Stimulated activated CD8-positive, alpha-beta memory T cell treated with anti-CD3 and anti-CD28 coated beads, Interleukin-2, amount 100 ng/mL, for 1 hour (primary cell): Measurements from ENCODE around the gene PHYHIPL.

Source experiments
- DNase-seq, 2 donors: peaks; one replicate each; pipeline ENCODE4 v3.0.0-alpha.2; 2020; ENCODE audit warnings: low read depth in 2 of 2

The PHYHIPL gene

DNA sequence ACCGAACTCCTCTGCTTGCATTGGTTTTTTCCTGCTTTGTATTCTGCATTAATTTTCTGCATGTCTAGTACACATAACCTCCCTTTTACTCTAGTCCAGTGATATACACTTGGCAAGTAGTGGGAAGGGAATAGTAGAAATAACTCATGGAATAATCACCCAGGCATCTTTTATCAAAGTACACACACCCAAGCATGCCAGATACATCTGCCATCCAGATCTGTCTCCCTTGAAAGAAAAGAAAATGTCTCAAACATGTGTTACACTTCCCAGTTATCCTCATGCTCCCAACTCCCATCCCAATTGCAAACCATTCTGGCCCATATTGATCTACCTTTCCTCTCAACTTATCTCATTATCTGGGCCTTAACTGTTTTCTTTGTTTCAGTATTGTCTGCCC is 79.0 kb downstream of the PHYHIPL start:
- no peak for DNase-seq

DNA sequence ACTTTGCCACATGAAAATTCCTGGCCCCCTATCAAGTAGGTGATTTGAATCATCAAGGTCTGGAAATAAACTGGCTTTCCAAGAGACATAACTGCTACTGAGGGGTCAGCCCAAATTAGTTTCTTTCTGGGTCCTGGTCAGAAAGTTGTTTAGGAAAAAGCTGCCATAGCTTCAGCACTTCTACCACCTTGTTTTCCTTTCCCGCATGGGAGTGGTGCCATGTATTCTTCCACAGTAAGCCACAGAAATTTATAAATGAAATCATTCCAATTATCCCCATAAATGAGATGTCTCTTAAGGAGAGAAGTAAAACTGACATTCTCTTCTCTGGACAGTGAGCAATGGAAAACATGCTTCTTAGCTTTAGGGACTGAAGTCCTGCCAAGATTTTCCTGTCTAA is 80.8 kb downstream of the PHYHIPL start:
- no peak for DNase-seq

DNA sequence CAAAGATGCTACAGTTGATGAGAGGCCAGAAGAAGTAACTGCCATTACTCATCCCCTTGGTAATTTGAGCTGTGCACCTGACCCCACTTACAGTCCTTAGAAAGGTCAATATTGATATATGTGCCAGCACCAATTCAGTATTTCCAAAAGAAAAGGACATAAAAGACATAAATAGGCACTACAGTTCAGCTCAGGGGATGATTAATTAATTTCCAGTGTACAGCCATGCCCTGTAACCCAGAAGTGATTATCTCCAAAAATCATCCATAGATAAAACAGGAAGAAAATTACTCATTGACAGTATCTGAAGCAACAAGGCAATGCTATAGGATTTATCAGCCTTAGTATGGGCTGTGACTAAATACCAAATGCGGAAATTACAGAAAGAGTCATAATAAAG is 82.4 kb downstream of the PHYHIPL start:
- no peak for DNase-seq

DNA sequence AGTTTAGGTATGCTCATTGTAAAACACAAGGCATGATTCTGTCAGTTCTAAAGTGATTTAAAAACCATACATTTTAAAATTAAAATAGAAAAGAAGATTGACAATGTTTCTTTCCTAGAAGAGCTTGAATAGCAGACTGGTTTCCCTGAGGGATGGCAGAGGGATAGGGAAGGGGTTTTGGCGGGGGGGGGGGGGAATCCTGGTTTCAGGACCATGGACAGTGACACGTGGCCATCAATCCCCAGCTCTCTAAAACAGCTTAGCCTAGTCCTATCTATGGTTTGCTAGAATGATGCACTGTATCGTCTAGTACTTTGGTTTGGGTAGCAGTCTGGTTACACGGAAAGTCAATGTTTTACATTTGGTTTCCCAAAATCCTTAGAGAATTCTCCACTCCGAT is 88.7 kb downstream of the PHYHIPL start:
- no peak for DNase-seq

DNA sequence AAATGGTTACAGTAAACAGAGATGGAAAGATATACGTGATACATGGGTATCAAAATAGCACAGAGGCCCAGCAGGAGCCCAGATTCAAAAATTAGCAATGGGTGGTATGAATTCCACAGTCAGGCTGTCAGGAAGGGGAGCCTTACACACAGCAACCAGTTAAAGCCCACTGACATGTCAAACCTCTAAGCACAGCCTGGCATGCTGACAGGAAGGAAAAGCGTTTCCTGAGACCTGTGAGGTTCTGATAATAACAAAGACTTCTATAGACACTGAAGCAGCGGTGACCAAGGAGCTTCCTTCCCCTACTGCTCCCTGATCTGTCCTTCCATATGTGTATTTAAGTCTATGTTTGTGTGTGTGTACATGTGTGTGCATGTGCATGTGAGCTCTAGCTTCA is 89.9 kb downstream of the PHYHIPL start:
- no peak for DNase-seq

DNA sequence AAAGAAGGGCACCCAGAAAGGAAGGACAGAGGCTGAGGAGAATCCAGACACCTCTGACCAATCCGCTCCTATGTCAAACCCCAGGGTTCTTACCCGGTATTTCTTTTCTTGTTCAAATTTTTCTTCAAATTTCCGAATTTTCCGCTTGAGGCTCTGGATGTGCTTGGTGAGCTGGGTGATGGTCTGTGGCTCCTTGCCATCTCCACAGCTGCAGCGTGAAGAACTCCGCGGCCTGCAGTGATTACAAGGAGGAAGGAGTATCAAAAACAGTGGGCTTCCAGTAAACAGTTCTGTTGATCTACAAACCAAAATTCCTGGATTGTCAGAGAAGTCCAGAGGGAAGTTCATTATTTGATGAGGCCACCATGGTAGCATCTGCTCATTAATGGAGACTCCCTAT is 92.0 kb downstream of the PHYHIPL start:
- no peak for DNase-seq

DNA sequence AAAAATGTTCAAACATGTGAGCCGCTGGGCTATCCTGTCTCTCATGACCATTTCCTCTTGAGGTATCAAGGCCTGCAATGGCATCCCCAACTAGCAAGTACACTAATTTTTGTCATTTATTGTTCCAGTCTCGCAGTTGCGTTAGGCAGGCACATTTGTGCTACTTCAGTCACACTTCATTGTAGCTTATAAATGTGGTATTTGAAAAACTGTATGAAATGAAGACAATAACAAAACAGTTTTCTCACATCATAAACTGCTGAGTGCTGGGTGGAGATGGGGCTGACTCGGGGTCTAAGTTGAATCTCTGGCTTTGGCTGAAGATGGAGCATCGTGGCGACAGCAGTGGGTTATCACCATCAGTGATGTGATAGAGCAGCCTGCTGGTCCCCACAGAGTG is 93.2 kb downstream of the PHYHIPL start:
- DNase-seq: no peak

DNA sequence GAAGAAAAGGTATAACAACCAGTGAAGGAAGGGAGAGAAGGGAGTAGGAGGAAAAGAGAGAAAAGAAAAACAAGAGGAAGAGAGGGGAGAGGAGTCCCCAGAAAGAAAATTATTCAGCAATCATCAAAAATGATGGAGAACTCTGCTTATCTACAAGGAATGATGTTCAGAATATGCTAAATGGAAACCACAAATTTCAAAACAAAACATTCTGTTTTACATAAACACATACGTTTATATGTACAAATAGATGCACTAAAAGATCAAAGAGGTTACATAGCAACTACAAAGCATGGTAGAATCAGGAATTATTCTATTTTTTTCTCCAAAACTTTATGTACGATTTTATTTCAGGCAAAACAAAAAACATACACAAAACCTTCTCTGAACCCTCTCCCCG is 94.0 kb downstream of the PHYHIPL start:
- no peak for DNase-seq

DNA sequence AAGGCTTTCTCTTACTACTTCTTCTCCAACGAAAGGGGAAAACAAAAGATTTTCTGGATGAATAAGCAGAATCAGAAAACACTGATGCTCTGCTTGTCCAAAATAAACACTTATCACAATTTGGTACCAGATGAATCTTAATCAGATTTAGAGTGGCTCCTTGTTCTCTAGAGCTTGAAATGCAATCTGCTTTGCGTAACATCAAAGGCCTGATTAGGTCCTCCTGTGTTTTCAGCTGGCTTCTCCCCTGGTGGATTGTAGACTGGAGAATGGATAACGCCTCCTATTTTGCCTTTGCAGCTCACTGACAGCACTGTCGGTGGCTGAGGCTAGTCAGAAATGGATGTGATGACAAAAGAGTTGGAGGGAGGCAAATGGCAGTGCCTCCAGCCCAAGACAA is 94.7 kb downstream of the PHYHIPL start:
- no peak for DNase-seq

DNA sequence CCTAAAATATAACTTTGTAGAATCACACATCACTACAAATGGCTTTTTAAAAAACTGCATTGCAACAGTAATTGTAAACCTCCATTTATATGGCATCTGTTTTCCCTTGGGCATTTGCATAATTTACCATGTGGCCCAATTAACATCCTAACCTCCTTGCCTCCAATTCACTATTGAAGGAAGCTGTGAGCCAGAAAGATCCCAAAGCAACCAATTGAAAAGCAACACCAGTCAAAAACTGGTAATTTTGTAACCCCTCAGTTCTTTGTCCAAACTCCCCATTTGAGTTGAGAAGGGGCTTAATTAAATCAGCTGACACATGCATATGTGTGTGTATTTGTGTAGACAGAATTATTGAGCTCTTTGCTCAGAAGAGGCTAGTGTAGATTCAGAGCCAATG is 95.6 kb downstream of the PHYHIPL start:
- DNase-seq: no peak

DNA sequence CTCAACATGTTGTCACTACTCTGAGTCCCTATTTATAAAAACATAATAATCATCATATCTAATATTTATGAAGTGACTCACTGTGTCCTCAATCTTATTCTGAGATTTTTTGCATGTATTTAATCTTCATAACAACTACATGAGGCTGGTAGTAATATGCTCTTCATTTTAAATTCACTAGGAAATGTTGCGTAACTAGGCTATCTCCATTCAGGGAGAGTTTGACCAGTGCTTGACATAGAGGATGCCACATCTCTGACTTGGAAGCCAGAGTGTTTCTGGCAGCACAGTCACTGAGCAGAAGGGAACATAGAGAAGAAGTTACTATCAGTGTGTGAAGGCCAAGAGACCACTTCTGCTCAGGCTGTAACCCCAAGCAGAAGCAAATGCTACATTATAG is 97.0 kb downstream of the PHYHIPL start:
- no peak for DNase-seq

DNA sequence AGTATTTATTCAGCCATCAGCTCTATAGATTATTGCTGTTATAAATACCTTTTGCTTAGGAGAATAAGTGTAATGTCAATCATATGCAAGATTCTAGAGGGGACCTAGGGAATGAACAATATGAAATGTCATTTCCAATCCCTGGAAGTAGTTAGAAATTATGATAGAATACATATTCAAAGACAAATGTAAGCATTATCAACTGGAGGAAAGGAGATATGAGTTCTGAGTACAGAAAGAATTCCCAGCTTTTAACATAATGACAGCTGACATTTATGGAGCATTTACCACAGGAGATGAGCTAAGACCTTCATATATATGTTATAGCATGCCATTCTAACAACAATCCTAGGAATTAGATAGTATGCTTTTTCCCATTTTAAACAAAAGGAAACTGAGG is 99.7 kb downstream of the PHYHIPL start:
- no peak for DNase-seq

DNA sequence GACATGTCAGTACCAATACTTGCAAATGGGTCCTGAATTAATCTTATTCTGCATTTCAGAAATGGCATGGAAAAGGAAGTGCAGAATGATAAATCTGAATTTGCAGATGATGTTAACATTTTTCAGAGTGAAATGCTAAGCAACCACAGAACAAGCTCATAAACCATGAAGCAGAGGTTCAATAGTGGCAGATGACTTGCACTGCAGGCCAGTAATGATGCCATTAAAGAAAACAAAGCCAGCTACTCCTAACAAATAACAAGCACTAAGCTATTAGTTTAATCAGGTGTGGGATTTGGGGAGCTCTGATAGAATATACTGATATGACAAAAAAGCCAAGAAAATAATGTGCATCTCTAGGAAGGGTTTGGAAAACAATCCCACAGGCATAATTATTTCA is 100.5 kb downstream of the PHYHIPL start:
- no peak for DNase-seq

DNA sequence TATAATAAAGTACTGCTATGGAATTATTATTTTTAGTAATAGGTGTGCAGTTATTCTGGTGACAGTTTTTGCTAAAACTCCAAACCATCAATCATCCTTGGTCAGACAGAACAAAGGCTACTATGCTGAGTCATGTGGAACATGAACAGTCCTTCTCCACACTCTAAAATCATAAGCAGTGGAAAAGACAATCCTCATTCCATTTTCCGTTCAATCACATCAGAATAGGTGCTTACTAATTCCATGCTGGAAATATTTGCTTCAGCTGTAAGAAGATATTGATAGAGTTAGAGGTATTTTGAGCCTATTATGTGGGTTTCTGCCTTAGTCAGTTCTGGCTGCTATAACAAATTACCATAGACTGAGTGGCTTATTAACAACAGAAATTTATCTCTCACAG is 103.0 kb downstream of the PHYHIPL start:
- no peak for DNase-seq

DNA sequence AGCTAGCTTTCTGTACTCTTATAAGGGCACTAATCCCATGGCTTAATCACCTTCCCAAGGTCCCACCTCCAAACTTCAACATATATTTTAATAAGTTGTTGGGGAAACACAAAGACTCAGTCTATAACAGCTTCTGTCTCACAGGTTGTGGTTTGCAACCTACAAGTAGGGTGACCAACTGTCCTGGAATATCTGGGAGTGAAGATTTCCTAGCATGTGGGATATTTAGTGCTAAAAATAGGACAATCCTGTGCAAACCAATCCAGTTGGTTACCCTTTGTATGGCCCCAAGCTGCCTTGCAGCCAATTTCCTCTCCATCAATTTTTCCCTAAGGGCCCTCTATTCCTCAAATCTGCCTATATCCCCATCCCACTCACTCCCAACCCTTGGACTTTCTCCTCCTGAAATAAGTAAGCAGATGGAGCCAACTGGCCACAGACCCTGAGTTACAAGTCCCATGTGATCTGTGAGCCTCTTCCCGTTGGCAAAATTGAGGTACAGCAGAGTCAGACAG is 103.6 kb downstream of the PHYHIPL start:
- DNase-seq: no peak

DNA sequence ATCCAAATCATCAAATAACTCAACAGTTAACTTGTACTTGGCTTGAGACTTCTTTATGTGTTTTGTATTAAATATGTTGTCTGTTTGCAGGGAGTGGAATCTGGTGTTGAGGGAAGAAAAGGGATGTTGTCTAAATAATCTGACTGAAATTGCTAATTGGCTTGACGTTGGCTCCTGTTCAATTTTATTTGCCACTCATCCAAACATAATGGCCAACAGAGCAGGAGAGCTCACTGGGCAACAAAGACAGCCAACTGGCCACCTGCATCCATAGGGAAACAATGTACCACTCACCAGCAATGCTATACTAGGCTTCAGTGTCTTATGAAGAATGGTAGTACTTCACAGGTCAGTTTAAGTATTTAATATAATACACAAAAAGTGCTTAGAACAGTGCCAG is 105.4 kb downstream of the PHYHIPL start:
- DNase-seq: no peak

DNA sequence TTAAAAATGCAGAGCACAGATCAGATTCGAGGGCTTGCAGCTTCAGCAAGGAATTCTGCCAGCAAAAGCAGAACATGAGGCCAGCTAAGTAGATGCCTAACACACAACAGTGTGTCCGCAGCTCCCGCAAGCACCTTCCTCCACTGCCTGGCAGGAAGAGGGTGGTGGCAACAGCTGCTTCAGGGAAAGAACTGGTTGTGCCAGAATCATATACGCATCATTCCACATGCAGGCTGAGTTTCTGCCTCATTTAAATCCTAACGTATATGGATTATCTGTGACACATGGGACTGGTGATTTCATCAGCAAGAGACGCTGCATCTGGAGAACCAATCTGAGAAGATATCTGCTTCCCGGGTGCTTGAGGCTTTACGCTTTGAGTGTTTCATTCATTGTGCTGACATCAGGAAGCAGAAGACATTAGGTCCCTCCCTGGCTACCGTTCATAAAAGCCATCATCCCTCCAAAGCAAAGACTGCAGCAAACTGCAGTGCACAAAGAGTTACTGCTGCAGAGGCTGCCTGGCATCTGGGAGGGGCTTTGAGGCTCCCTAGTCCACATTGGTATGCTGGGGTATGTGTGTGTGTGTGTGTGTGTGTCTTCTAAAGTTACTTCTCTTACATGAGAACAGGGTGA is 107.1 kb downstream of the PHYHIPL start:
- no peak for DNase-seq

DNA sequence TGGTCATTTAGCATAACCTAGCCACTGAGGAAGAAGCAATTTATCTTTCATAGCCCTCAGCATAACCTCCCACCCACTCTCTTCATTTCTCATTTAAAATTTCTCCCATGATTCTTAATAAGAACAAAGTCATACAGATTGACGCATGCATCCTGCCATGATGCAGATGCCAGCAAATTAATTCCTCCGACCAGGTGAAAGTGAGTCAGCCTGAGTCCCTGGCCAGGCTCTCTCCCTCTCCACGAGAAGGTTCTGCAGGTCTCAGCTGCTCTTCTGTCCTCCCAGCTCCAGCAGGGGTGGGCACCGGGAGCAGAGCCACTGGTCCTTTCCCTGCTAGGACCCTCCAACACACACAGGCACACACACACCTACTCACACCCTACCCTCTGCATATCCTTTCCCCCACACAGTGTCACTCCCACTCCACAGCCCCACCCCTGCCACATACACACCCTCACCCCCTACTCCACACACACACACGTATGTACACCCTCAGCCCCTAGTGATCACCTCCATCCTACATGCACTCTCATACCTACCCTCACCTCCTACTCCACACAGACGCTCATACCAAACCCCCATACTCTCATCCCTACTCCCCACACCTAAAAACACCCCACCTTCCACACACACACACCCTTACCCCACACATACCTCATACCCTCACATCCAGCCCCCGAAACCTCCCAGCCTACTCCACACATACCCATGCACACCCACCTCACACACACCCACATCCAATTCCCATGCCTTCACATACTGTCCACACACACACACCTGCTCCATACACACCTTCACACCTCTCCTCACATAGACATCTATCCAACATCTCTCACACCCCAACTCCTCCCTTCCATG is 107.9 kb downstream of the PHYHIPL start:
- DNase-seq: no peak

DNA sequence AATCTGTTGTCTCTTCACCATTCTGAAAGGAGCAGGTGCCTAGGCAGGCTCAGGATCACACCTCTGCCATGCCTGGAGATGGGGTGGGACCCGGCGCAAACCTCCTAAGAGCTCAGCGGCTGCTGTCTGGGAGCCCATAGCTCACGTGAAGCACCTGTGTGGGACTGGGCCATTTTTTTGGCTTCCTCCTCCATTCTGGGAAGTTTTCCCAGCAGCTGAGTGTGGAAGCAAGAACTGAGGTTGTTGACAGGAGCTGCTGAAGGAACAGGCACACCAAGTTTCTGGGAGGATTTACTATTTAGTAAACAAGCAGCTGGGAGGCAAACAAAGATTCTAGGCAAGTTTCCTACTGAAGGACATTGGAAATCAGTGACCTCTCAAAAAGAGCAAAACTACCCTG is 108.6 kb downstream of the PHYHIPL start:
- DNase-seq: no peak

DNA sequence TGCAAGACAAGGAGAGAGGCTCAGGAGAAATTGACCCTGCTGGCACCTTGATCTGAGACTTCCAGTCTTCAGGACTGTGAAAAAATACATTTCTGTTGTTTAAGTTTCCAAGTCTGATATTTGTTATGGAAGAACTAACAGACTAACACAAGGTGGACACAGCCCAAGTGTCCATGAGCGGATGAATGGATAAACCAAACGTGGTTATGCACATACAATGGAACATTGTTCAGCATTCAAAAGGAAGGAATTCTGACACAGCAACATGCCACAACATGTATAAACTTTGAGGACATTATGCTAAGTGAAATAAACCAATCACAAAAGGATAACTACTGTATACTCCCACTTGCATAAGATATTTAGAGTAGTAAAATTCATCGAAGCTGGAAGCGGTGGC is 109.4 kb downstream of the PHYHIPL start:
- no peak for DNase-seq

DNA sequence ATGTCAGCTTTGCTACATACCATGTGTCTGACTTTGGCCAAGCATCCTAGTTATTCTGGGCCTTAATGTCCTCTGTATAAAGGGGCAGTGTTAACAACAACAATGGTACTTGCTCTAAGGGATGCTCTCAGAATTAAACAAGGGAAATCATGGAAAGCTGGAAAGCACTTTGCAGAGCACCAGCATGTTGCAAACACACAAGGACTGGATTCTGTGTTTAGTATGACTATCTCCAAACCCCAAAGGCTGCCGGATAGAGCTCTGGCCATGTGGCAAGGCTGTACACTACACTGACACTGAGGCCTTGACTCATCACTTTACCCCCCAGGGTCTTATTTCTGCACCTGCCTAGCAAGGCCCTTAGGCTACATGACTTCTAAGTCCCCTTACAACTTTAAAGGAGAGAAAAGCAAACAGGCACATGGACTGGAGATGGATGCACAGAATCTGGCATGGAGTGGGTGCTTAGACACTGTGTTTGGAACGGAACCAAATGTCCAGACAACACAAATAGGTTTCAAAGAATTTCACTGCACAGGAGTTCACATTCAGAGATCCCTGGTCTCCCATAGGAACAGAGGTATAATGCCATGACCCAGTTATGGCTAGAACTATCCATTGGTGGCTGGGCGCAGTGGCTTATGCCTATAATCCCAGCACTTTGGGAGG is 111.3 kb downstream of the PHYHIPL start:
- no peak for DNase-seq

DNA sequence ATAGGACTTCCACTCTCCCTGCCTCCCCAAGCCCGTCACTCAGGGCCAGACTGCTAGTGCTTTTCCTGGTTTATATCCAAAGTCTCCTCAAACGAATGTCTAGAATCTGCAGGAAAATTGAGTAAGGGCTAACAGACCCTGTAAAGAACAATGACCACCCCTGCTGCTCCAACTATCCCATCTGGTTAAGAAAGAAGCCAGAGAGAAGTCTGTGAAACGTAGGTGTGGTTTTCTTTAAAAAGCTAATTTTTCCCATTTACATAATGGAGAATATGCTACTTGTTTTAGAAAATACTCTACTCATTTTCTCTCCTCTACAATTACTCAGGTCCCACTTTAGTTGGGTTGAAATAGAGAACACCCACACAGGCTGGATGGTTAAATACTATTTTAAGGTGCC is 113.4 kb downstream of the PHYHIPL start:
- DNase-seq: no peak

DNA sequence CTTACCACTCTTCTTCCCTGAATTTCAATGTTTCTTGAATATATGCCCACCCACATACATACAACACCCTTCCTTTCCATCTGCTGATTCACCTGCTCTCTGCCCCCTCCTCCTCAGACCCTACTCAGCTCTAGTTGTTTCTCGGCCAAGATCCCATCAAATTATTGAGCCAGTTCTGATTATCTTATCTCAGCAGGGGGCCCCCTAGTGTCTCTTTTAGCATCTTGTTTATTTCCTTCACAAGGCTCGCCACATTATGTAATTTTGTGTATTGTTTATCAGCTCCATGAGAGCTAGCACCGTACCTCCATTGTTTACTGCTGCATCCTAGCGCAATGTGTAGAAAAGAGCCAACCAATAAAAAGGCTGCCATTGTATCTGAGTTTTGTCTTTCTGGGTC is 114.0 kb downstream of the PHYHIPL start:
- no peak for DNase-seq
